Measurements from ENCODE around the gene GSTA2. TPM values are rescaled to one million over a fixed set of nuclear protein-coding genes. Genes with fewer than 3 reads are reported as not detected.
"Not testable (repeated sequence)": the region's sequence is repeated elsewhere in the genome, so short reads cannot be mapped to it uniquely, and the experiment has no call there.

GSTA2 gene
- total RNA-seq, 2 donors from 2014 or later, result not detected

GRCh38 chr6:52729576-52729975, 33.7 kb downstream of the GSTA2 start:
- intact Hi-C loops (cut with DNase I), result no loop called here
- DNase-seq, result no peak
- ATAC-seq, result no peak

GRCh38 chr6:52728394-52728793, 34.9 kb downstream of the GSTA2 start:
- intact Hi-C loops (cut with DNase I), result no loop called here
- DNase-seq (no peak), ATAC-seq (no peak)

DNA sequence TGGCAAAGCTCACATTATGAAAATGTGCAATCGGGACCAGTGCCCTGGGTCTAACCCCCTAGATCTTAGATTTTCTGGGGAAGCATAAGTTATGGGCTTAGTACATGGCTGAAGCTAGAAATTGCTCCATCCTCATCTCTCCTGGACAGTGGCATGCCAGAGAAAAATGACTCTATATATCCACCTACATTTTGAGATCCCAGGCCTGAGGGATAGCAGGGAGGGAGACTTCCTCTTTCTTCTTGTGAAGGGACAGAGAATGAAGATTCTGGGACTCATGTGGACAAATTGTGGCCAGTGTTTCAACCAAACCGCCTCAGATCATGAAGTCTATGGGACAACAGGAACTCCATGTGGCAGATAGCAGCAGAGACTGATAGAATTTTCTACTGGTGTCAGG, 35.4 kb downstream of the GSTA2 start:
- no peak for ATAC-seq
- intact Hi-C loops (cut with DNase I), result no loop called here
- DNase-seq, result no peak

DNA sequence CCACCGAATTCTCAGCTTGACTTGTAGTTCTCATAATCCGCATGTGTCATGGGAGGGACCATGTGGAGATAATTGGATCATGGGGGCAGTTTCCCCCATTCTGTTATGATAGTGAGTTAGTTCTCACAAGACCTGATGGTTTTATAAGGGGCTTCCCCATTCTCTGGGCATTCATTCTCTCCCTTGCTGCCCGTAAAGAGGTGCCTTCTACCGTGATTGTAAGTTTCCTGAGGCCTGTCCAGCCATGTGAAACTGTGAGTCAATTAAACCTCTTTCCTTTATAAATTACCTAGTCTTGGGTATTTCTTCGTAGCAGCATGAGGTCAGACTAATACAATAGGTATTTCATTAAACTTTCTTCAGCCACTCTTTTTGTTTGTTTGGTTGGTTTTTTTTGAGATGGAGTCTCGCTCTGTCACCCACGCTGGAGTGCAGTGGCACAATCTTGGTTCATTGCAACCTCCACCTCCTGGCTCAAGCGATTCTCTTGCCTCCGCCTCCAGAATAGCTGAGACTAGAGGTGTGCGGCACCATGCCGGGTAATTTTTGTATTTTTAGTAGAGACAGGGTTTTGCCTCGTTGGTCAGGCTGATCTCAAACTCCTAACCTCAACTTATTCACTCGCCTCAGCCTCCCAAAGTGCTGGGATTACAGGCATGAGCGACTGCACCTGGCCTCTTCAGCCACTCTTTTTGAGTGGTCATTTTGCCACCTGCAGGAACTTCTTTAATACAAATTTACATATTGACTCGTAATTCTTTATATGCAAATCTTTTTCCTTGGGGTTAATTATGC, 36.3 kb downstream of the GSTA2 start:
- DNase-seq, result no peak
- intact Hi-C loops (cut with DNase I), result no loop called here
- ATAC-seq, result no peak

DNA sequence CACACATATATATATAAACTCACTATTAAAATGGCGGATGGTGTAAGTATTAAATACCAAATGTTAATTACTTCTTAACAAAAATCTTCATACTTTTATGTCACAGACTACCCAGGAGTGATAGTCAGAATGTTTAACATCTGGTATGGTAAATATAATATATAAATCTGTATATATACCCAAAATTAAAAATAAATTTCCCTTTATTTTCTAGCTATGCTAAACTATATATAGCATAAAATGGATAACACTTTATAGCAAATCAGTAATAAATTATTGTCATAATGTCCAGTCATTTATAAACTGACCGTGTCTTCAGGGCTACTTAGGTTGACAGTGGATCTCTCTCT, 37.1 kb downstream of the GSTA2 start:
- ATAC-seq (no peak), DNase-seq (no peak)
- intact Hi-C loops (cut with DNase I), result no loop called here

GRCh38 chr6:52725535-52726192, 37.6 kb downstream of the GSTA2 start:
- intact Hi-C loops (cut with DNase I), result no loop called here
- ATAC-seq (peak in 1 of 2 donors; percentile 78), DNase-seq (no peak)

- intact Hi-C loops (cut with DNase I), result no loop called here
- DNase-seq (no peak), ATAC-seq (peak in 1 of 2 donors; percentile 21)
Observed at GRCh38 chr6:52725143-52725534, 38.1 kb downstream of the GSTA2 start.

- DNase-seq, result peak; percentile 78
- peak; percentile 90 to 95 for ATAC-seq
- intact Hi-C loops (cut with DNase I), result no loop called here
Observed at GRCh38 chr6:52724406-52725121, 38.7 kb downstream of the GSTA2 start.

- DNase-seq (no peak), ATAC-seq (peak; percentile 67 to 79)
- intact Hi-C loops (cut with DNase I), result no loop called here
Observed at GRCh38 chr6:52724042-52724405, 39.3 kb downstream of the GSTA2 start.

GRCh38 chr6:52720321-52720720, 43.0 kb downstream of the GSTA2 start:
- no peak for ATAC-seq
- intact Hi-C loops (cut with DNase I), result no loop called here
- DNase-seq, result no peak

- DNase-seq (no peak), ATAC-seq (no peak)
- intact Hi-C loops (cut with DNase I), result no loop called here
Observed at GRCh38 chr6:52718550-52718949, 44.7 kb downstream of the GSTA2 start.

GRCh38 chr6:52714761-52715160, 48.5 kb downstream of the GSTA2 start:
- DNase-seq; intact Hi-C loops (cut with DNase I); ATAC-seq: not testable (repeated sequence)

- no peak for ATAC-seq
- DNase-seq, result no peak
- intact Hi-C loops (cut with DNase I), result no loop called here
Observed at GRCh38 chr6:52712136-52712535, 51.1 kb downstream of the GSTA2 start.

DNA sequence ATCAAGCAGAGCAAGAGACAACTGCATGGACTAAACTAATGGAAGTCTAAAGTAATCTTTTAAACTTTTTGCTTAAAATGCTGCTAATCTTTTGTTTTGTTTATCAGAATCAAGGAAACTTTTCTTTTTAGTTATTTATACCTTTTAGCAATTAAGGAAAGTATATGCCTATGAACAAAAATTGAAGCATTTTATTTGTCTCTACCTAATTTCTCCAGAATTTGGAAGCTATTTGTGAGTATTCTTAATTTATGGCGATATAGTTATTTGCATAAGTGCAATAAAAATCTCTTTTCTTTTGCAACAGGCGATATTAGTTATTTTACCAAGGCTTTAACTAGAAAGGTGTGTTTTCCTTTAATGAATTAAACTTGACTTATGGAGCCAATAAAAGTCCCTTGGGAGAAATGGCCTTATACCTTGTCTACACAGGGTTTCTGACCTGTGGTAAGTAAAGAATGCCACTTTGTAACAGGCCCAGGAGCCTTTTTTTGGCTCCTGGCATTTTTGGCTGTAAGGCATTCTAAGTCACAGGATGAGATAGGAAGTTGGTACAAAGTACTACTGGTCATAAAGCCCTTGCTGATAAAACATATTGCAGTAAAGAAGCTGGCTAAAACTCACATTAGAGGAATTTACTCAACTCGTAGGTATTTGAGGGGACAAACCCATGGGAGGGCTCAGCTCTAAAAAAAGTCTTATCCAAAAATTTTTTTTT, 55.2 kb downstream of the GSTA2 start:
- ATAC-seq, result no peak
- intact Hi-C loops (cut with DNase I), result no loop called here
- DNase-seq, result no peak

- no peak for ATAC-seq
- DNase-seq, result no peak
- intact Hi-C loops (cut with DNase I), result no loop called here
Observed at GRCh38 chr6:52706001-52706400, 57.3 kb downstream of the GSTA2 start.

DNA sequence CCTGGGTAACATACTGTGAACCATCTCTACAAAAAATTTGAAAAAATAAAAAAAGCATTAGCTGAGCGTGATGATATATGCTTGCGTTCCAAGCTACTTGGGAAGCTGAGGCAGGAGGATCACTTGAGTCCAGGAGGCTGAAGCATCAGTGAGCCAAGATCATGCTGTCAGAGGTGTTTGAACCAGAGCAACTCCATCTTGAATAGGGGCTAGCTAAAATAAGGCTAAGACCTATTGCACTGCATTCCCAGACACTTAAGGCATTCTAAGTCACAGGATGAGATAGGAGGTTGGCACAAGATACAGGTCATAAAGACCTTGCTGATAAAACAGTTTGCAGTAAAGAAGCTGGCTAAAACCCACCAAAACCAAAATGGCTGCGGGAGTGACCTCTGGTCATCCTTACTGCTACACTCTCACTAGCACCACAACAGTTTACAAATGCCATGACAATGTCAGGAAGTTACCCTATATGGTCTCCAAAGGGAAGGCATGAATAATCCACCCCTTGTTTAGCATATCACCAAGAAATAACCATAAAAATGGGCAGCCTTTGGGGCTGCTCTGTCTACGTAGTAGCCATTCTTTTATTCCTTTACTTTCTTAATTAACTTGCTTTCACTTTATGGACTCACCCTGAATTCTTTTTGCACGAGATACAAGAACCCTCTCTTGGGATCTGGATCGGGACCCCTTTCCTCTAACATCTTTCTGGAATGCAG, 58.3 kb downstream of the GSTA2 start:
- intact Hi-C loops (cut with DNase I); ATAC-seq: not testable (repeated sequence)

GRCh38 chr6:52704060-52704459, 59.2 kb downstream of the GSTA2 start:
- no peak for DNase-seq
- ATAC-seq, result no peak
- intact Hi-C loops (cut with DNase I), result no loop called here

More for the DNA sequence above, 58.3 kb downstream of the GSTA2 start:
- not testable (repeated sequence) for DNase-seq

All from left cardiac atrium (tissue), 4 donors.